PC-9 (cell line): ENCODE data around the gene KLHL8.

Source experiments
- EZH2 ChIP-seq: fragments of 200-600 bp; sonication (generic); IDR thresholded peaks from 2 replicates; pipeline ENCODE4 v1.8.0; 2017; ENCODE audit warnings: antibody characterized with exemption, low read depth
- TF ChIP-seq, protein P1 (sequence below): fragments of 200-600 bp; sonication (generic); conservative IDR thresholded peaks from 2 replicates; pipeline ENCODE4 v1.6.1; 2017; ENCODE audit warnings: mixed run types, antibody characterized with exemption, mild to moderate bottlenecking, moderate library complexity

DNA sequence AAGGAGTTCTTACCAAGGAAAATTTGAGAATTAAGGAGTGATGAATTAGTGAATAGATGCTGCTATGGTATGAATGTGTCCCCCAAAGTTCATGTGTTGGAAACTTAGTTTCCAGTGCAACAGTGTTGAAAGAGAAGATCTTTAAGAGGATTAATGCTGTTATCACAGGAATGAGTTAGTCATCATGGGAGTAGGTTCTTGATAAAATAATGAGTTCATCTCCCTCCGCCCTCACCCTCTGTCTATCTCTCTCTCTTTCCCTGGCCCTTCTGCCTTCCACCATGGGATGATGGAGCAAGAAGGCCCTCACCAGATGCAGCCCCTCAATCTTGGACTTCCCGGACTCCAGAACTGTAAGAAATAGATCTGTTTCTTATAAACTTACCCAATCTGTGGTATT lies 38.3 kb upstream of the KLHL8 start:
- TF ChIP-seq, protein P1, sequence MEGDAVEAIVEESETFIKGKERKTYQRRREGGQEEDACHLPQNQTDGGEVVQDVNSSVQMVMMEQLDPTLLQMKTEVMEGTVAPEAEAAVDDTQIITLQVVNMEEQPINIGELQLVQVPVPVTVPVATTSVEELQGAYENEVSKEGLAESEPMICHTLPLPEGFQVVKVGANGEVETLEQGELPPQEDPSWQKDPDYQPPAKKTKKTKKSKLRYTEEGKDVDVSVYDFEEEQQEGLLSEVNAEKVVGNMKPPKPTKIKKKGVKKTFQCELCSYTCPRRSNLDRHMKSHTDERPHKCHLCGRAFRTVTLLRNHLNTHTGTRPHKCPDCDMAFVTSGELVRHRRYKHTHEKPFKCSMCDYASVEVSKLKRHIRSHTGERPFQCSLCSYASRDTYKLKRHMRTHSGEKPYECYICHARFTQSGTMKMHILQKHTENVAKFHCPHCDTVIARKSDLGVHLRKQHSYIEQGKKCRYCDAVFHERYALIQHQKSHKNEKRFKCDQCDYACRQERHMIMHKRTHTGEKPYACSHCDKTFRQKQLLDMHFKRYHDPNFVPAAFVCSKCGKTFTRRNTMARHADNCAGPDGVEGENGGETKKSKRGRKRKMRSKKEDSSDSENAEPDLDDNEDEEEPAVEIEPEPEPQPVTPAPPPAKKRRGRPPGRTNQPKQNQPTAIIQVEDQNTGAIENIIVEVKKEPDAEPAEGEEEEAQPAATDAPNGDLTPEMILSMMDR, result no peak
- TF ChIP-seq EZH2, result no peak
